Measurements from ENCODE around the gene TAS2R3.

Gene TAS2R3

GRCh38 chr7:141776374-141776773, 12.5 kb downstream of the TAS2R3 start, which contains the start of gene TAS2R4:
Gene TAS2R4, plus strand, starts transcription at chr7:141776674. Its CDS starts 1,815 bp downstream, at chr7:141778489.
- Histone ChIP-seq H3K4me3 (ENCODE audit: low read depth in 1 of 2, low read length in 2 of 2) (no peak within 1 kb of the TSS), H3K36me3 (ENCODE audit: control insufficient read depth in 1 of 2, insufficient read depth in 2 of 2, low read length in 2 of 2) (peaks cover 0 to 16% of the 10 kb centered on the region in 2 donors), H3K27ac (ENCODE audit: low read depth, low read length) (no peak within 1 kb of the TSS), H3K9ac (ENCODE audit: low read depth in 1 of 2, low read length in 2 of 2) (no peak within 1 kb of the TSS), H3K9me3 (ENCODE audit: control insufficient read depth in 1 of 2, low read length in 2 of 2) (no peaks in the 10 kb centered on the region), H3K4me1 (ENCODE audit: control insufficient read depth in 1 of 2, insufficient read depth in 2 of 2, low read length in 2 of 2) (no peaks in the 10 kb centered on the region), H3K27me3 (ENCODE audit: control insufficient read depth in 1 of 2, insufficient read depth in 2 of 2, low read length in 2 of 2) (no peaks in the 10 kb centered on the region)

GRCh38 chr7:141785706-141786552, 22.0 kb downstream of the TAS2R3 start:
- Histone ChIP-seq H3K4me1 (ENCODE audit: control insufficient read depth in 1 of 2, insufficient read depth in 2 of 2, low read length in 2 of 2) (no peaks in the 10 kb centered on the region), H3K36me3 (ENCODE audit: control insufficient read depth in 1 of 2, insufficient read depth in 2 of 2, low read length in 2 of 2) (peaks cover 3 to 4% of the 10 kb centered on the region in 2 donors), H3K27ac (ENCODE audit: low read depth, low read length) (no peak overlapping the region), H3K9ac (ENCODE audit: low read depth in 1 of 2, low read length in 2 of 2) (no peak overlapping the region), H3K9me3 (ENCODE audit: control insufficient read depth in 1 of 2, low read length in 2 of 2) (no peaks in the 10 kb centered on the region), H3K27me3 (ENCODE audit: control insufficient read depth in 1 of 2, insufficient read depth in 2 of 2, low read length in 2 of 2) (no peaks in the 10 kb centered on the region), H3K4me3 (ENCODE audit: low read depth in 1 of 2, low read length in 2 of 2) (no peak overlapping the region)

- H3K36me3 ChIP-seq (ENCODE audit: control insufficient read depth in 1 of 2, insufficient read depth in 2 of 2, low read length in 2 of 2): peaks cover 3 to 4% of the 10 kb centered on the region in 2 donors
- H3K27me3 ChIP-seq (ENCODE audit: control insufficient read depth in 1 of 2, insufficient read depth in 2 of 2, low read length in 2 of 2): no peaks in the 10 kb centered on the region
- H3K9ac ChIP-seq (ENCODE audit: low read depth in 1 of 2, low read length in 2 of 2): no peak overlapping the region
- H3K4me1 ChIP-seq (ENCODE audit: control insufficient read depth in 1 of 2, insufficient read depth in 2 of 2, low read length in 2 of 2): no peaks in the 10 kb centered on the region
- H3K4me3 ChIP-seq (ENCODE audit: low read depth in 1 of 2, low read length in 2 of 2): no peak overlapping the region
- no peak overlapping the region for H3K27ac ChIP-seq (ENCODE audit: low read depth, low read length)
- H3K9me3 ChIP-seq (ENCODE audit: control insufficient read depth in 1 of 2, low read length in 2 of 2): no peaks in the 10 kb centered on the region
Measured at GRCh38 chr7:141788296-141788695, 24.4 kb downstream of the TAS2R3 start.

GRCh38 chr7:141789917-141790316, 26.0 kb downstream of the TAS2R3 start, which contains the start of gene TAS2R5:
Gene TAS2R5, plus strand, starts transcription at chr7:141790217. Its CDS starts 145 bp downstream, at chr7:141790362.
- Histone ChIP-seq H3K4me3 (ENCODE audit: low read depth in 1 of 2, low read length in 2 of 2) (no peak within 1 kb of the TSS), H3K27ac (ENCODE audit: low read depth, low read length) (no peak within 1 kb of the TSS), H3K36me3 (ENCODE audit: control insufficient read depth in 1 of 2, insufficient read depth in 2 of 2, low read length in 2 of 2) (peaks cover 3 to 4% of the 10 kb centered on the region in 2 donors), H3K27me3 (ENCODE audit: control insufficient read depth in 1 of 2, insufficient read depth in 2 of 2, low read length in 2 of 2) (no peaks in the 10 kb centered on the region), H3K9ac (ENCODE audit: low read depth in 1 of 2, low read length in 2 of 2) (no peak within 1 kb of the TSS), H3K4me1 (ENCODE audit: control insufficient read depth in 1 of 2, insufficient read depth in 2 of 2, low read length in 2 of 2) (no peaks in the 10 kb centered on the region), H3K9me3 (ENCODE audit: control insufficient read depth in 1 of 2, low read length in 2 of 2) (no peaks in the 10 kb centered on the region)

- H3K4me1 ChIP-seq (ENCODE audit: control insufficient read depth in 1 of 2, insufficient read depth in 2 of 2, low read length in 2 of 2): no peaks in the 10 kb centered on the region
- H3K36me3 ChIP-seq (ENCODE audit: control insufficient read depth in 1 of 2, insufficient read depth in 2 of 2, low read length in 2 of 2): peaks cover 3 to 4% of the 10 kb centered on the region in 2 donors
- no peak overlapping the region for H3K27ac ChIP-seq (ENCODE audit: low read depth, low read length)
- H3K9me3 ChIP-seq (ENCODE audit: control insufficient read depth in 1 of 2, low read length in 2 of 2): no peaks in the 10 kb centered on the region
- H3K9ac ChIP-seq (ENCODE audit: low read depth in 1 of 2, low read length in 2 of 2): no peak overlapping the region
- no peak overlapping the region for H3K4me3 ChIP-seq (ENCODE audit: low read depth in 1 of 2, low read length in 2 of 2)
- no peaks in the 10 kb centered on the region for H3K27me3 ChIP-seq (ENCODE audit: control insufficient read depth in 1 of 2, insufficient read depth in 2 of 2, low read length in 2 of 2)
Measured at GRCh38 chr7:141792526-141792925, 28.6 kb downstream of the TAS2R3 start.

Data from duodenal mucosa (tissue), 2 donors.